DMS153 treated with DMSO at 0.1 percent for 48 hours (cell line): ENCODE results near the gene AAK1.
"Not testable (repeated sequence)": the region's sequence is repeated elsewhere in the genome, so short reads cannot be mapped to it uniquely, and the experiment has no call there.

ENCODE experiments used
- DNase-seq: peaks from one replicate; lab custom pipeline; 2025; ENCODE audit not compliant: unreplicated experiment; lab: John Stamatoyannopoulos, UW

AAK1 gene

DNA sequence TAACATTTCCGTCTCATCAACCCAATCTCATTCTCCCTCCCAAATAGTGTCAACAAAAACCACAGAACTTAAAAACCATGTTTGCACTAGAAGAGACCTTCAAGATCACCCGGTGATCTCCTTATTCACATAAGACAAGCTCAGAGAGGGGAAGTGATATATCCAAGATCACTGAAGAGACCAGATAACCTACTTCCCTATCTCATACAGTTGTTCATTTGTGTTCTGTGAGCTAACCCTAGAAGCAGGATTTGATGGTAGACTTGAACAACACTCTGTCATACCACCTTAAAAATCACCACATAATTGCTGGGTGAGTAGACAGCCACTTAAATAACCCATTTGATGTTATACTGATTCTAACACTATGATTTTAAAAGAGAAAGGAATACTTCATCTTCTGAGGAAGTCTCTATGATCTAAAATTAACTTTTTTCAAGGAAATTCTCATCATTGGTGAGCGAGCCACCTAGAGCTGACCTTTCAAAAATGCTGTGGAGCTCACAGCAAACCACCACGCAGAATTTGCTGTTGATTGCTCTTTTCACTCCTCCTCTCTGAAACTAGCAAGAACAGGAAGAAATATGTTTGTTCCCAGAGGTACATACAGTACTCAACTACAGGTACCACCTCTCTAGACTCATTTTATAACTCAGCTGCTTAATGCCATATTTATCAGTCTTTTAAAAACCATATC, 15.1 kb downstream of the AAK1 start:
- no peak for DNase-seq

DNA sequence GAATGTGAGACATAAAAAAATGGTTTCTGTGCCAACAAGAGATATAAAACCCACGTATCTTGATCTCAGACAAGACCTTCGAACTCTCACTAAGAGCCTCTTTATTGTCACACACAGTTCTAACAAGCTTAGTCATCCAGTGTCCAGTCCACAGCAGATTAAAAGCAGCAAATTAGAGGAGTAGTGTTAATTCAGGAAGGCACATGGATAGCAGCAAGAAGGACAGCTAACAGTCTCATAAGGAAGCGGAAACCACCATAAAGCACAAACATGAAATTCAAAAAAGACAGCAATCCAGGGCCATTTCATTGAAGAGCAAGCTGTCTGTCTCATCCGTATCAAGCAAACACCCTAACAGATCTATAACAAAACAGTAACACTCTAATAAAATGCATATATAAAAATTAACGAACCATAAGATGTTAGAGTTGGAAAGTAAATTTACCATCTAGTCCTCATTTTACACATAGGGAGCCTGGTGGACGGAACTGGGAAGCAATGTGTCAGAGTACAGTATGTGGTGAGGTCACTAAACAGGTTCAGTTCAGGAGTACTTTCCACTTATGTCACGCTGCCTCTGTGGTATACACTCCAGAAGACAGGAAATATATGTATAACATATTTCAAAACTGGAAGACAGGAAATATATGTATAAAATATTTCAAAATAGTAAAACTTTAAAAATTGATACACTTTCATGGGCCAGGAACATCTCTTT, 18.3 kb downstream of the AAK1 start:
- DNase-seq, result no peak

DNA sequence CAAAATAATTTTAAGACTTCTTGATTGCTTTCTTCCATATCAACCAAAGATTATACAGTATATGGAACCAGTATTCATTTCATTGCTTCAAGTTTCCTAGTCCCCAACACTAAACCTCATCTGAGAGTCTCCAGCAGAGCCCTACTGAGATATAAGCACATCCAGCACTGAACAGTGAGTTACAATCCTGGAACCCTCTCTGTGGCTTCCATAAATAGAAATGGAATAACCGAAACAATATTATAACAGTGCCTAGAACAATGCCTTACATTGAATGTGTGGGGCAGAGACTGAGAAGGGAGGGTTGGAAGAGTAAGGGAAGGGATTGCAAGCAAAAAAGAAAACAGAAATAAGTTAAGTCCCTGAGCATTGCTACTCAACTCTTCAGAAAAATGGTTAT, 18.9 kb downstream of the AAK1 start:
- no peak for DNase-seq

DNA sequence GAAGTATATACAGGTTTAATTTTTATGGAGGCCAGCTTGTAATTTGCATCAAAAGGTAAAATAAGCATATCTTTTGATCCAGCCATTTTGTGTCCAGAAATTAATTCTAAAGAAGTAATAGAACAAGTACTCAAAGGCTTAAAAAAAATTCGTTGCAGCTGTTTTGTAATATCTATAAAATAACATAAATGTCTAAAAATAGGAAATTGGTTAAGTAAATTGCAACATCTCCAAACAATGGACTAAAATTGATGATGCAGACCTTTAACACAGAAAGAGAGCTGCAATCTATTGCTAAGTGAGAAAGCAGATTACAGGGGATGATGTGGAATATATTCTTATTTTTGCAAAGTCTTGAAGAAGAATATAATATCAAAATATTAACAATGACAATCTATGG, 19.4 kb downstream of the AAK1 start:
- DNase-seq, result no peak

DNA sequence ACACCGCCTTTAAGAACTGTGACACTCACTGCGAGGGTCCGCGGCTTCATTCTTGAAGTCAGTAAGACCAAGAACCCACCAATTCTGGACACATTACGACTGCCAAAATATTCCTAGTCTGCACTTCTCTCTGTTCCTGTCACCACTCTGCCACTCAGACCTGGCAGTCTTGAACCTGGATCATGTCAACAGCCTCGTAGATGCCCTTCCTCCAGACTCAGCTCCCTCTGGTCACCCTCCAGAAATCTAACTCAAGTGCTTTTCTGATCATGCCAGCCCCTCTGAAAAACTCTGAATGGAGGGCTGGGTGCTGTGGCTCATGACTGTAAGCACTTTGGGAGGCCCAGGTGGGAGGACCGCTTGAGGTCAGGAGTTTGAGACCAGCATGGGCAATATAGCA, 20.3 kb downstream of the AAK1 start:
- DNase-seq, result no peak

DNA sequence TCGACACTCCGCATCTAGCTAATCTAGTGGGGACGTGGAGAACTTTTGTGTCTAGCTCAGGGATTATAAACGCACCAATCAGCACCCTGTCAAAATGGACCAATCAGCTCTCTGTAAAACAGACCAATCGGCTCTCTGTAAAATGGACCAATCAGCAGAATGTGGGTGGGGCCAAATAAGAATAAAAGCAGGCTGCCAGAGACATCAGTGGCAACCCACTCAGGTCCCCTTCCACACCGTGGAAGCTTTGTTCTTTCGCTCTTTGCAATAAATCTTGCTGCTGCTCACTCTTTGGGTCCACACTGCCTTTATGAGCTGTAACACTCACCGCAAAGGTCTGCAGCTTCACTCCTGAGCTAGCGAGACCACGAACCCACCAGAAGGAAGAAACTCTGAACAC, 20.7 kb downstream of the AAK1 start:
- DNase-seq, result not testable (repeated sequence)

DNA sequence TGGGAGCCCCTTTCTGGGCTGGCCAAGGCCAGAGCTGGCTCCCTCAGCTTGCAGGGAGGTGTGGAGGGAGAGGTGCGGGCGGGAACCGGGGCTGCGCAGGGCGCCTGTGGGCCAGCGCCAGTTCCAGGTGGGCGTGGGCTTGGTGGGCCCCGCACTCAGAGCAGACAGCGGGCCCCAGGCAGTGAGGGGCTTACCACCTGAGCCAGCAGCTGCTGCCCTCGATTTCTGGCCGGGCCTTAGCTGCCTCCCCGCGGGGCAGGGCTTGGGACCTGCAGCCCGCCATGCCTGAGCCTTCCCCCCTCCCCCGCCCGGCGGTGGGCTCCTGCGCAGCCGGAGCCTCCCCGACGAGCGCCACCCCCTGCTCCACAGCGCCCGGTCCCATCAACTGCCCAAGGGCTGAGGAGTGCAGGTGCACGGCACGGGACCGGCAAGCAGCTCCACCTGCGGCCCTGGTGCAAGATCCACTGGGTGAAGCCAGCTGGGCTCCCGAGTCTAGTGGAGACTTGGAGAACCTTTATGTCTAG, 21.5 kb downstream of the AAK1 start:
- DNase-seq, result not testable (repeated sequence)

DNA sequence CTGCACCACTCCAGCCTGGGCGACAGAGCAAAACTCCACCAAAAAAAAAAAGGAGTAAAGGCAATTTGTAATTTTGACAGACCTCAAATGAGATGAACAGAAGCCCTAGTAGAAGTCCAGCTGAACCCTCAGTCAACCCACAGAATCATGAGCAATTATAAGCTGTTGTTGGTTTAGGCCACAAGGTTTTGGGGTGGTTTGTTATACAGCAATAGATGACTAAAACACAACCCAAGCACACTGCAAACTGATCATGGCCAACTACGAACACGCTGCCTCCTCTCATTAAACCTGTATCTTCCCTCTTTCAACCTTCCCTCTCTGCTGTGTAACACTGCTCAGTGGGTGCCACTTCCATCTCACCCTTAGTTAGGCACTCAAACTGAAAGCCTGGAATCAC, 22.1 kb downstream of the AAK1 start:
- DNase-seq, result no peak

DNA sequence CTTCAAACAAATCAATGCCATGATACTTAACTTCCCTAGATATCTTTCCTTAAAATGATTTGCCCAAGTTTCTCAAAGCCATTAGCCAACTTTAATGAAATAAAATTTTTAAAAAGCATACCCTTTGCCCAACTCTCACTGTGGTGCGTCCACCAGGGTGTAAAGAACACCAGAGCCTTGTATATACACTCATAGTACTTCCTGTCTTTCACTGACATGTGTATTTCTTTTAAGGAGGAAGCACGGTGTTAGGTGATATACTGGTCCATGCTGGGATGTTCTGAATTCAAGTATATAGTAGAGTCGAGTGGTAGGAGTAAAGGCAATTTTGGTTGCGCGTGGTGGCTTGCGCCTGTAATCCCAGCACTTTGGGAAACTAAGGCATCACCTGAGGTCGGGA, 22.7 kb downstream of the AAK1 start:
- DNase-seq, result no peak

DNA sequence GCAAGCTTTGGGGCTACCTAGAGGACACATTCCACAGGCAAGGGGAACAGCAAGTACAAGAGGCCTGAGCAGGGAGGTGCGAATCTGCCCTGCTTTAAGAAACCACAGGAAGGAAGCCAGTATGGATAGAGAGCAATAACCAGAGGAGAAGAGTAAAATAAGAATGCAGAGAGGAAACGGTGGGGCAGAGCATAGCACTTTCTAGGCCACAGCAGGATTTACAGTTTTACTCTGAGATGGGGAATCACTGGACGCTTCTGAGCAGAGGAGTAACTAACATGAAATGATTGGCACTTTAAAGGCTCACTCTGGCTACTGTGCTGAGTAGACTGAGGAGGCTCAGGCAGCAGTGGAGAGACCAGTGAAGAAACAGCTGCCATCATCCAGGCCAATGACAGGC, 23.8 kb downstream of the AAK1 start:
- DNase-seq, result no peak

DNA sequence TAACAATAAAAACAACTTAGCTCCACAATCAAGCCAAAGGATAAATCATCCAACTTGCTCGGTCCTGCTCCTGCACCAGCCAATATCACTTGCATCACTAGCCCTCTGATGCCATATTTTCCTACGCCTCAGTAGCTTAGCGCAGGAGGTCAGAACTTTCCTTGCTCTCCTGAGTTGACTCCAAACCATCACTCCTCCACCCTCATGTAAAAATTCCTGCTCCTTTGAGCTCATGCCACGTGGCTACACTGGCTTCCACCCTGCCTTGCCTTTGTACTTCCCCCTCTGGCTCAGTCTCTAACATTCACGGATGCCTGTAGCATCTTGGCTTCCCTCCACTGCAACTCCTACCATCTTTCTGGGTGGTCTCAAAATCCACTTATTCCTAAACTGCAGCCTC, 25.2 kb downstream of the AAK1 start:
- no peak for DNase-seq

DNA sequence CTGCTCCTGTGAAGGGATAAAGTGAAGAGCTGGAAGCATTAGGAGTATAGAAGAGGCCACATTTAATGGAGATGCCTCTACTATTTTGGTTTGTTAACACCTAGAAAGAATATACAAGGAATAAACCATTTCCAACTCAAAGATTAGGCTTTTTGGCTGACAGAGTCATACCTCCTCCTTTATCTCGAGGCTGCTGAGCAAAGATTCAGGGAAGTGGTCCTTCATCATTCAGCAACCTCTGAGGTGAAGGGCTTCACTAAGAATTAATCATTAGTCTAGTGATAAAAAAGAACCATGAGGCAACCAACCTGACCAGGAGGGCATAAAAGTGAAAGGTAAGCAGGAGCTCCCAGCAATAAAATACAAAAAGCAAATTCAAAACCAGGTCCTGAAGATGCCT, 25.8 kb downstream of the AAK1 start:
- no peak for DNase-seq

DNA sequence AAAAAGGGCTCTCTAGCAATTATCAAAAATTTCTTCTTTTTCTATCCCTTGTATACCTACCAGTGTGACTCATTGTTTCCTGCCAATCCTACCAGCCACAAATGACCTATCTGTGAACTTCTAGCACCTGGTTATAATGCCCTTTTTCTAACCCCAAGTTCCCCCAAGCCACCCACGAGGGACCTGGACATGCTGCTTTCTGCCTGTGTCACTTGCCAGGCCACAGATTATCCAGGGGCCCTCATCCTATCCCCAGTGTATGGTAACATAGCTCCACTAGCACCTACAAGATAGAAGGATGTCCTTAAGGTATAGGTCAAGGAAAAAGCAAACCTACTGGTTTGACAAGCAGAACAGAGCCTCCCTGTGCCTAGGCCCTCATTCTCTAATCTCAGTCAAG, 26.8 kb downstream of the AAK1 start:
- DNase-seq, result no peak

DNA sequence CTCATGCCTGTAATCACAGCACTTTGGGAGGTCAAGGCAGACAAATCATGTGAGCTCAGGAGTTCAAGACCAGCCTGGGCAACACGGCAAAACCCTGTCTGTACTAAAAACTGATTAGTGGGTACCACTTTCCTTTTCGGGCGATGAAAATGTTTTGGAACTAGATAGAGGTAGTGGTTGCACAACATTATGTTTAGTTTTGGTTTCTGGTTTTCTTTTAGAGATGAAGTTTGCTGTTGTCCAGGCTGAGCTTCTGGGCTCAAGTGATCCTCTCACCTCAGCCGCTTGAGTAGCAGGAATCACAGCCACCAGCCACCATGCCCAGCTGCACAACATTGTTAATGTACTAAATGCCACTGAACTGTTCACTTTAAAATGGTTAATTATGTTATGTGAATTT, 27.6 kb downstream of the AAK1 start:
- no peak for DNase-seq

DNA sequence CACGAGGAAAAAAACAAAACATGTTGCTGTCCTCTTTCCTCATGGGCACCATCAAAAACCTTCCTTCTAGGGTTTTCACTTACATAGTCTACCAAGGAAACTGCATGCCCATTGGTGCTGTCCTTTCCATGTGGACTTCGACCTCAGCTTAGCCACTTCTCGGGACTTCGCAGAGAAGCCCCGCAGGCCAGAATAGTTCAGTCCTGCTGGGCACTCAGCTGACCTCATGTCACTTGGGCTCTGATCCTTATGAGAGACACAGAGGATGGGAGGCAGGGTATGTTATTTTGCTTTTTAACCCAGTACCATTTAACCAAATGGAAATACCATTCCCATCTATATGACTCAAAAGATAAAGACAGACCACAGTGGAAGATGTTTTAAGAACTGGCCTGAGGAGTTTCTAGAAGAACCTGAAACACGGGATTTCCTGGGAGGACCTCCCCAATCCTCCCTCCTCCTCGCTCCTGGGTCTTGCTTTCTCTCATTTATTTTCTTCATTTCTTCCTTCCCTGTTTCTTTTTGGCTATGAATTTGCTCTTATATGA, 28.4 kb downstream of the AAK1 start:
- no peak for DNase-seq

DNA sequence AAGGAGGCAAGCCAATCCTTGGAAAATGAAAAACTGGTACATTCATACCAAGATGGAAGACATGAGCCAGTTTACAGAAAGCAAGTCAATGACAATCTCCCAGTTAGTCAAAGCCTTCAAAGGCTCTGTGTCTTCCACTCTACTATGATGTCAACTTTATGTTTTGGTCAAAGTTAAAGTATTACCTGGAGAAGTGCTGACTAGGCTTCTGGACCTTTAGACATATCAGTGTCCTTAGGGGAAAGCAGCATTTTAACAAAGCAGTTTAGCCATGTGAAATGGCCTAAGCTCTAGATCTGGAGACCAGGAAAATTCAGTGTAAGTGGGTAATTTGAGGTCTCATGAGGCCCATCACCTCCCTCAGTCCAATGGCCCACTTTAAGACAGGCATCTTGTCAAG, 30.8 kb downstream of the AAK1 start:
- DNase-seq, result no peak

DNA sequence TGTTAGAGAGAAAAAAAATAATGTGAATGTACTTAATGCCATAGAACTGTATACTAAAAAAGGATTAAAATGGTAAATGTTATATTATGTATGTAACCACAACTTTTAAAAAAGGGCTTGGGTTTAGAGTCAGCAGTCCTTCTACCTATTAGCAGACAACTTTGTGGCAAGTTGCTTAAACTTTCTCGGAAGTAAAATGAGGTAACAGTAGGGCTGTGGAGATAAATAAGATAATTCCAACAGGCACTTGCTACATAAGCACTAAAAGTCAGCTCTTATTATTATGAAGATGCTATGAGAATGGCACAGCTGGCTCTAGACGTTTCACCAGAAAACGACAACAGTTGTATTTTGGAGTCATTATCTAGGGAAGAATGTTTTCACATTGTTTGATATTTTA, 31.3 kb downstream of the AAK1 start:
- no peak for DNase-seq

DNA sequence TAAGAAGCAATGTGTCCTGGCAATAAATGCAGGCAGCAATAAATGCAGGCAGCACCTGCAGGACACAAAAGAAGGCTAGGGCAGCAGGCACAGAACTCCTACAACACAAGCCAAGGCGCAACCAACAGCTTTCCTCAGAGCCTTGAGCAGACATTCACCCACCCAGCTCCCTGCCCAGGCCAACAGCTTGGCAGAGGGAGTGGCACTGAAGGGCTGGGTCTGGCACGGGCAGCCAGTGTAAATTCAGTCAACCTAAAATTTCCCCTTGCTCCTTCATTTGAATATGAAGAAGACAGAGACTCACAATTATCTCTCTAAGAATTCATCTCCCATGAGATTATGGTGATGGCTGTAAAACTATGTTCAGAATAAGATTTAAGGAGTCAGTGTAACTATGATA, 35.4 kb downstream of the AAK1 start:
- DNase-seq, result no peak

DNA sequence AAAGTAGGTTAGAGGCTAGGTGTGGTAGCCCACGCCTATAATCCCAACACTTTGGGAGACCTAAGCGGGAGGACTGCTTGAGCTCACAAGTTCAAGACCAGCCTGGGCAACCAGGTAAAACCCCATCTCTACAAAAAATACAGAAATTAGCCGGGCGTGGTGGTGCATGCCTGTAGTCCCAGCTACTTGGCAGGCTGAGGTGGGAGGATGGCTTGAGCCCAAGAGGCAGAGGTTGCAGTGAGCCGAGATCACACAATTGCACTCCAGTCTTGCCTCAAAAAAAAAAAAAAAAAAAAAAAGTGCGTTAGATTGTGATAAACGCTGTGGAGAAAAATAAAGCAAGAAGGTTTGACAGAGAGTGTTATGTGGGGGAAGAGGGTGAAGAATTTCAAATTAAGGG, 36.8 kb downstream of the AAK1 start:
- not testable (repeated sequence) for DNase-seq

DNA sequence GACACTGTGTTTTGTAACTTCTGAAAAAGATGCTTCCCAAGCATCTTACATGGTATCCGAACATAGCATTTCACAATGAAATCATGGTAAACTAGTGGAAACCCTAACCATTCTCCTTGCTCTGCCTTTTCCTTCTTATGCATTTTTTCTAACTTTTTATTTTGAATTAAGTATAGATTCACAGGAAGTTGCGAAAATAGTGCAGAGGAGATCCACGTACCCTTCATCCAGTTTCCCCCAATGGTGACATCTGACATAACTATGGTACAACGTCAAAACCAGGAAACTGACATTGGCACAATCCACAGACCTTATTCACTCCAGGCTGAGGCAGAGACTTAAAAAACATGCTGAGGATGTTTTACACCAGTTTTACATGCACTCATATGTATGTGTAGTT, 38.3 kb downstream of the AAK1 start:
- no peak for DNase-seq

DNA sequence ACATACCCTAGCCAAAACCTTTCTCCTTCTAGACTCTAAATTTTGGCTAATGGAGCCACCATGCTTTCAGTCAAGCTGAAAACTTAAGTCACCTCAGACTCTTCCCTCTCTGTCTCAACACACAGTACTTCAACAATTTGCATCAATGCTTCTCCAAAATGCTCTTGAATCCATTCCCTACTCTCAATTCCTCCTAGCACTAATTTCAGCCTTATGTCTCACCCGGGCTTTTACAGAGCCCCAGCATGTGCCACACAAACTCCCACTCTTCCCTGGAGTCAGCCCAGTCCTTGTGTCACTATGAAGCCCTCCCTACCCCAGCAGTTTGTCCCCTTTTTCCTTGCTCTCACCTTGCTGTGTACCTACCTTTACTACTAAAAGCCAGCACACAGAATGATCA, 38.7 kb downstream of the AAK1 start:
- no peak for DNase-seq

DNA sequence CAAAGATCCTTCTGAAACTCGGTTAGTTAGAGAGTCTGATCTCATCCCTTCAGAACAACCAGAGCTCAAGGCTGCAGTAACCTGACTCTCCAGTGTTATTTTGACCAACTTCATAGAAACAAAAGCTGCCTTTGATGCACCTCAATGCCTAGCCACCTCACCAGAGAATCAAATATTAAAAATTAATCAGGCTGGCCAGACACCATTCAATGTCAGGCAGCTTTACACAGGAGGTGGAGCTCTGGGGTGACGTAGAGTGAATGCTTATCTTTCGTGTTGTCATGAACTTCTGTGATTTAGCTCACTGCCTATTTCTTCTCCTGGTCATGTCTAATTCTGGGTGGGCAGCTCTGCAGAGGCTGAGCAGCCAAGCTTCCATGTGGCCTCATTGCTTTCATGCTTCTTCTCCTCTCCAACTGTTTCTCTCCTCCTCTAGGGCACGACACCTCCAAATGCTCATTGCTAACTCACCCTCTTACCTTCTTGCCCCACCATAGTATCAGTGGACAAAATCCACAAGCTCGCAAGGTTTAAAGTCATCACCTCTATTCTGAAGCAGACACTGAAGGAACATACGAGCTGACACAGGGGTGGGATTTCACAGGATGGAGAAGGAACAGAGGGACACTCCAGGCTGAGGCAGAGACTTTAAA, 39.4 kb downstream of the AAK1 start:
- no peak for DNase-seq
